CD1c-positive myeloid dendritic cell (primary cell): Measurements from ENCODE around the gene HS3ST5.

Source experiments
- DNase-seq: peaks from one replicate; pipeline ENCODE4 v3.0.0-alpha.2; 2016; ENCODE audit errors: extremely low spot score

HS3ST5 gene, protein sequence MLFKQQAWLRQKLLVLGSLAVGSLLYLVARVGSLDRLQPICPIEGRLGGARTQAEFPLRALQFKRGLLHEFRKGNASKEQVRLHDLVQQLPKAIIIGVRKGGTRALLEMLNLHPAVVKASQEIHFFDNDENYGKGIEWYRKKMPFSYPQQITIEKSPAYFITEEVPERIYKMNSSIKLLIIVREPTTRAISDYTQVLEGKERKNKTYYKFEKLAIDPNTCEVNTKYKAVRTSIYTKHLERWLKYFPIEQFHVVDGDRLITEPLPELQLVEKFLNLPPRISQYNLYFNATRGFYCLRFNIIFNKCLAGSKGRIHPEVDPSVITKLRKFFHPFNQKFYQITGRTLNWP

DNA sequence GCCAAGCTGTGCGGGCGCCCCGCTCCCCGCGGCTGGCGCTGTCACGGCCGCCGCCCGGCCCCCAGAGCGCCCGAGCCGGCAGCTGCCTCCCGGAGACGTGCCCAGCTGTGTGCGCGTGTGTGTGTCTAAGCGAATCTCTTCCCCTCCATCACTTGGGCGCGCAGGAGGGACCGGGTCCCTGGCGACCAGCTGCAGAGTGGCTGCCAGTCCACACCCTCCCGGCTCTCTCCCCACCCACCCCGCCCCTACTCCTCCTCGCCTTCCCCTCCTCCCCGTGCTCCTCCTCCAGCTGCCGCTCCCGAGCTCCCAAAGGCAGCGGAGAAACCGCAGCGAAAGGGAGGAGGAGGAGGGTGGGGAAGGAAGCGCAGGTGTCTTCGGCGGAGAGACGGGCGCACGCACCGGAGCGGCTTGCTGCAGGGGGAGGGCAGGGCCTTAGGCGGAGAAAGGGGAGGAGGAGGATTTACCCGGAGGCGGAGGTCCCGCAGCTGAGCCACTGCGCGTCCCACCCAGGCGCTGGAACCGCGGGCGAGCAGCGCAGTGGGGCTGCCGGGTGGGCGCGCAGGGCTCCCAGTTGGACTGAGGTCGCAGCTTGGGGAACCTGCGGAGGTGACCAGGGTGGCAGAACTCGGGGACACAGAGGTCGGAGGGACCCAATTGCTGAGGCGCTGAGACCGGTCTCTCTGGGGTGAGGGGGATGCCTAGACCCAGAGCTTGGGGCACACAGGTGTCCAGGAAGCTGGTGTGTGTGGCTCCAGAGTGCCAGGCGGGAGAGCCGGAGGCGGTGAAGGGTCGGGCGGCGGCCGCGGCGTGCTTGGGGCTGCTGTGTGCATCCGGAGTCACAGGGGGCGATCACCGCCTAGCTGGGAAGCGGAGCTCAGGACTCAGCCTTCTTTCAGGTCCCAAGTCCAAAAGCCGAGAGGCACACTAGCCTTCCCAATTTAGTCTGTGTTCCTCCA lies at the start of gene HS3ST5:
Gene HS3ST5, minus strand, starts transcription at position 198 of the 956 bp plus-strand sequence. CDS start 280,178 bp downstream, outside the sequence.
- DNase-seq: no peak

DNA sequence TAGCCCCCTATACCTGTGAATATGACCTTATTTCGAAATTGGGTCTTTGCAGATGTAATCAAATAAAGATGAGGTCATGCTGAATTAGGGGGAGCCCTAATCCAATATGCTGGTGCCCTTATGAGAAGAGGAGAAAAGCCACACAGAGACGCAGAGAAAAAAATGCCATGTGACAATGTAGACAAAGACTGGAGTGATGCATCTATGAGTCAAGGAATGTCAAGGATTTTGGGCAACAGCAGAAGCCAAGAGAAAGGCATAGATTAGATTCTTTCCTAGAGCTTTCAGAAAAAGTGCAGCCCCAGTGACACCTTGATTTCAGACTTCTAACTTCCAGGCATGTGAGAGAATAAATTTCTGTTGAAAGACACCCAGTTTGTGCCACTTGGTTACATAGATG lies 47.4 kb upstream of the HS3ST5 start:
- no peak for DNase-seq

DNA sequence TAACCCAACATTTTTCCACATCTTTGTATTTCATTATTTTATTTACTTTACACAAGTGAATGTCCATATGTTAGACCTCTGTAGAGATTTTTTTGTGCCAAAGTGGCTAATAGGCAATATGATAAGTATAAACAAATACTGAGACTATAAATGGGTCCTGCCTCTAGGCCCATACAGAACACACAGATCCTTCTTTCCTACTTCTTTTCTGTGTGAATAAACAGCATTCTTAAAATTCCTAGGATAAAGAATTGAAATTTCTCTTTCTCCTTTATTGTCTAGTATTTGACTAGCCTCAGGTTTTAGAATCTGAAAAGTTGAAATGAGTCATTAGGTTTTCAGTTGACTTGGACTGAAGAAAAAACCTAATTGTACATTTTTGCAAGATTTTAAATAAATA lies 46.3 kb upstream of the HS3ST5 start:
- no peak for DNase-seq

- DNase-seq: no peak
These were observed 39.6 kb upstream of the HS3ST5 start for GRCh38 chr6:114382406-114382805.

DNA sequence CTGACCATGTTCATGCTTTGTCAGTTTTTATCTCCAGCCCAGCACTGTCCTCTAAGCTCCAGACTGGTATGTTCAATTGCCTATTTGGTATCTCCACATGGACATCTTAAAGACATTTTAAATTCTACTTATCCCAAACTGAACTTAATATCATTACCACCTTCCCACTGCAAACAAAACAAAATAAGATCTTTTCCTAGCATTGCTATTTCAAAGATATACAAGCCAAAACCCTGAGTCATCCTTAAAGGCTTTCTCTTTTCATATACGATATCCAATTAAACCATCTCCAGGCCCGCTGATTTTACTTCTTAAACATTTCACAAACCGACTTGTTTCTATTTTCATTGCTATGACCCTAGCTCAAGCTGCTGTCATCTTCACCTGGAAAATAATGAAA lies 35.1 kb upstream of the HS3ST5 start:
- no peak for DNase-seq

- no peak for DNase-seq
These were observed 33.9 kb upstream of the HS3ST5 start for GRCh38 chr6:114376611-114377175.

DNA sequence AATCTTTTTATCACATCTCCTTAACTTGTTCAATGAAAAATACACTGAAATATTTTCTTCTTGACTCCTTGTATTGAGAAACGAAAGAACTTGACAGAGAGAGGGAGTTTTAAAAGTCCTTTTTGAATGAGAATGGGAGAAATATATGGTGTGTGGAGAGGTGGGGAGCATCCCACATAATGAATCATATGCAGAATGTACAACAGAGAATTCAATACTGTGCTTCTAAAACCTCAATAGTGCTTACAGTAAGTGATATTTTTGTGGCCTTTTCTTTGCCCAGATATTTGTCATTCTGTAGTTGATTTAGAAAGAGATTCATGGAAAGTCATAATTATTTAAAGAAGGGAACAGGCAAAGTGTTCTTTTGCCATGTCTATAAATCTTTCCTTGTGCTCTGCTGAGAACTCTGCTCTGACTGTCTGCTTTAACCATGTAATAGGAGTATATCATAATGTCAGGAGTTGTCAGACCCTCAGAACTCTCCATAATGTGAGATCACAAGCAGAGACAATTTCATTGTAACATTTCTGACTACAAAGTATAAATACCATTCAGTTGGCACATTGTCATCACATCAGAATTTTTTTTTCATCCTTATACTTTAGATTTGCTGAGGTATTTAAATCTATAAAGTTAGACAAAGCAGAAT lies 32.8 kb upstream of the HS3ST5 start:
- no peak for DNase-seq

GRCh38 chr6:114367315-114367961 lies 24.6 kb upstream of the HS3ST5 start:
- no peak for DNase-seq

- no peak for DNase-seq
These were observed 24.1 kb upstream of the HS3ST5 start for GRCh38 chr6:114366899-114367298.

DNA sequence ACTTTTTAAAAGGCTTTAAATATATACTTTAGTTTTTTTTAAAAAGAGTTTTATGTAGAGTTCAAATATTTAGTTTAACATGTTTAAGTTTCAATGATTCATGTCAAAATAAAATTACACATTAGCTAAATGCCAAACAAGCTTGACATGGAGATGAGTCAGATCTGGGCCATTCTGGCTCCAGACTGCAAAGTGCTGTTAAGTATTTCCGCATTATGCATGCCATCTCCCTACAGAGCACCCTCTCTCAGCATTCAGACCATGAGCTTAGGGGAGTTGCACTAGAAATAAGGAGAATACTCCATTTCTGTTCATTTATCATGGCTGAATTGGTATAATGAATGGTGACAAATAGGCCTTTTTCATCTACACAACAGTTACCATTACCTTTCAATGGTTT lies 21.5 kb upstream of the HS3ST5 start:
- no peak for DNase-seq

DNA sequence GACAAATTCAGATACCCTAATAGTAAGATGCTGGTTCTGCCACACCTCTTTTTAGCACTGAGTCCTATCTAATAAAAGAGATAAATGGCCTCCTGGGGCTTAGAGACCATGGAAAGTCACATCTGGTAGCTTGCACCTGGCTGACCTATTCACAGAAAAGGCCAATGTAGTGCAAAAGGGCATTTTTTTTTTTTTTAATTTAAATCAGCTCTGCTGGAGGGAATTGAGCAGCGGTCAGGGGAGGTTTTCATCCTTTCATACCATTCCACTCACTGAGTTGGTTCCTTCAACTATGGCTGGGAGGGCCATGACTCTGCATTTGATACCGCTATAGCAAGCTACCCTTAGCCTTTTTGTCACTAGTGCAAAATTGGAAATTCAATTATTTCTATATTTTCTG lies 20.1 kb upstream of the HS3ST5 start:
- DNase-seq: no peak

GRCh38 chr6:114362396-114362795 lies 19.6 kb upstream of the HS3ST5 start:
- DNase-seq: no peak

DNA sequence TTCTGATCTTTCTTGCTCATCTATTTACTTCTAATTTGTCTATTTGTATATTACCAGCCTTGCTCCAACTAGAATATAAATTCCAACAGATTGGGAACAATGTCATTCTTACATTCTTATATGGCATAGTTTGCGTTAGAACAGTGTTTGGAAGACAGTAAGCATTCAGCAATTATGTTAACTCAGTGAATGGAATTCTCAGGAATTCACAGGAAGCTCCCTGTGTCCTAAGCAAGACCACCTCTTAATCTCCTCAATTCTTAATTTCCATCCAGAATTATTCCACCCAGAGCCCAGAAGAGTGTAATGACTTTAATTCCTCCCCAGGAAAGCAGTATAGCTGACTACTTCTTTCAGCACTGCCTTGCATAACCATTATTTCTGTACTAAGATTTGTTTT lies 18.2 kb upstream of the HS3ST5 start:
- DNase-seq: no peak

DNA sequence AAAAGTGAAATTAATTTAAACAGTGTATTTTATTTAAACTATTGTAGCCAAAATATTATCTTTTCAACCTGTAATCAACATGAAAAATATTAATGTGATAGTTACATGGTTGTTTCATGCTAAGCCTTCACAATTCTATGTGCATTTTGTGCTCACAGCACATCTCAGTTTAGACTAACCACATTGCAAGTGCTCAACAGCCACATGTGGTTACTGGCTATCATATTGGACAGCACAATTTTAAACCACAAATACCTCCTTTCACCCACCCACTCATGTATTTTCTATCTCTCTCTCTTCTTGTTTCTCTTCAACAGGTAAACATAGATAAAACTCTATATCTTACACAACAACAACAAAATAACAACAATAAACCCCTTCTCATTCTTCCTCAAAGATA lies 12.5 kb upstream of the HS3ST5 start:
- no peak for DNase-seq

DNA sequence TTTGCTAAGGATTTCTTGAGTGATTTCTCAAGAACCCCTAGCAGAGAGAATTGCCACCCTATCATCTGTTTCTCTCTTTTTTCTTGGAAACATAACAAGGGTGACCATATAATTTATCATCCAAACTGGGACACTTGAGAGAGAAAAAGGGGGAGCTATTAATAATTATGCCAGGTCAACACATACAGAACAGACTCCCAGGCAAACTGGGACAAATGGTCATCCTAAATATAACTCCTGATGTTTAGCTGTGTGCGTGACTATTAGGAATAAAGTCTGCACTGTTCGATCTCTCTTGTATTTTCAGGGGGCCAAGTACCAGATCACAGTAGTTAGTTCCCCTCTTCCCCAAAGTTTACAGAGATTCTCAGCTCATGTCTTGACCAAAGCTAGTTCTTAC lies 11.7 kb upstream of the HS3ST5 start:
- DNase-seq: no peak

- no peak for DNase-seq
These were observed 3.6 kb upstream of the HS3ST5 start for GRCh38 chr6:114346451-114346850.

- DNase-seq: no peak
These were observed 2.1 kb upstream of the HS3ST5 start for GRCh38 chr6:114344971-114345275.

DNA sequence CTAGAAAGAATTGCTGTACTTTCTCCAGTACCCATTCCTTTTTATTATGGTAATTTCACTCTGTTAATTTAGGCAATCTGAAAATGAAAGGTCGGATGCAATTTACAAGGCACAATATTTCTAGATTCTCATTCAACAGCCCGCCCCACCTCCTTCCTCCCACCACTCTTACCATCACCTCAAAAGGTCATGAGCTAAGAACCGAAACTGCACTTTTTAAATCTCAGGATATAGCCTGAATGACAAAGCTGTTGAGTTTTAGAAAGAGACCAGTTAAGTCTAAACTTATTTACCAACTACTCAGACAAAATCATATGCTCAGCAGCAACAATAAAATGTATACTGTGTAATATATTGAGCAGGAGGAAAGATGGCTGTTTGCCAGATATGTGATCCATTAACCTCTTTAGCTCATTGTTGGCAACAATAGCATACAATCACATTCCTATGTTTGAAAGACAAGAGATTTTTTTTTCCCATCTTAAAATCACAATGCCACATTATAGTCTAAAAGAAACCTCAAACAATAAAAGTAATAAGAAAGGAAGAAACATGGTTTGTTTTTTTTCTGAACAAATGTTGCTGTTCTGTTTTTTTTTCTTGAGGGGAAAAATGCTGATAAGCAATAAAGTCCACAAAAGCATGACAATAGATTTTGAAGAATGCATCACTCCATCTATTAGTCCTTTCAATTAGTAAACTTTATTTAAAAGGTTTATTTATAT lies 1.6 kb upstream of the HS3ST5 start:
- DNase-seq: no peak

- DNase-seq: no peak
These were observed 940 bp upstream of the HS3ST5 start for GRCh38 chr6:114343782-114344144.

- DNase-seq: no peak
These were observed 567 bp downstream of the HS3ST5 start for GRCh38 chr6:114342086-114342825.
